Measurements from ENCODE around the gene FRYL.

- TF ChIP-seq, protein P1, sequence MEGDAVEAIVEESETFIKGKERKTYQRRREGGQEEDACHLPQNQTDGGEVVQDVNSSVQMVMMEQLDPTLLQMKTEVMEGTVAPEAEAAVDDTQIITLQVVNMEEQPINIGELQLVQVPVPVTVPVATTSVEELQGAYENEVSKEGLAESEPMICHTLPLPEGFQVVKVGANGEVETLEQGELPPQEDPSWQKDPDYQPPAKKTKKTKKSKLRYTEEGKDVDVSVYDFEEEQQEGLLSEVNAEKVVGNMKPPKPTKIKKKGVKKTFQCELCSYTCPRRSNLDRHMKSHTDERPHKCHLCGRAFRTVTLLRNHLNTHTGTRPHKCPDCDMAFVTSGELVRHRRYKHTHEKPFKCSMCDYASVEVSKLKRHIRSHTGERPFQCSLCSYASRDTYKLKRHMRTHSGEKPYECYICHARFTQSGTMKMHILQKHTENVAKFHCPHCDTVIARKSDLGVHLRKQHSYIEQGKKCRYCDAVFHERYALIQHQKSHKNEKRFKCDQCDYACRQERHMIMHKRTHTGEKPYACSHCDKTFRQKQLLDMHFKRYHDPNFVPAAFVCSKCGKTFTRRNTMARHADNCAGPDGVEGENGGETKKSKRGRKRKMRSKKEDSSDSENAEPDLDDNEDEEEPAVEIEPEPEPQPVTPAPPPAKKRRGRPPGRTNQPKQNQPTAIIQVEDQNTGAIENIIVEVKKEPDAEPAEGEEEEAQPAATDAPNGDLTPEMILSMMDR (IDR thresholded peaks at IDR 0.05; ENCODE audit: insufficient read depth, low read length): no peak
- no peak for TF ChIP-seq POLR2AphosphoS5 (IDR thresholded peaks at IDR 0.05; ENCODE audit: low read depth)
- no peak for TF ChIP-seq GABPA (IDR thresholded peaks at IDR 0.05; ENCODE audit: low read depth)
Measured at GRCh38 chr4:48640699-48641098, 139.4 kb downstream of the FRYL start.
